HK-2 (cell line): ENCODE data around the gene ACR.
"Not testable (repeated sequence)": the region's sequence is repeated elsewhere in the genome, so short reads cannot be mapped to it uniquely, and the experiment has no call there.

Experiments
- DNase-seq: peaks from one replicate; pipeline ENCODE4 v3.0.0-alpha.2; 2018; ENCODE audit not compliant: unreplicated experiment

ACR gene

GRCh38 chr22:50780244-50780643 lies 42.2 kb downstream of the ACR start:
- DNase-seq: not testable (repeated sequence)

DNA sequence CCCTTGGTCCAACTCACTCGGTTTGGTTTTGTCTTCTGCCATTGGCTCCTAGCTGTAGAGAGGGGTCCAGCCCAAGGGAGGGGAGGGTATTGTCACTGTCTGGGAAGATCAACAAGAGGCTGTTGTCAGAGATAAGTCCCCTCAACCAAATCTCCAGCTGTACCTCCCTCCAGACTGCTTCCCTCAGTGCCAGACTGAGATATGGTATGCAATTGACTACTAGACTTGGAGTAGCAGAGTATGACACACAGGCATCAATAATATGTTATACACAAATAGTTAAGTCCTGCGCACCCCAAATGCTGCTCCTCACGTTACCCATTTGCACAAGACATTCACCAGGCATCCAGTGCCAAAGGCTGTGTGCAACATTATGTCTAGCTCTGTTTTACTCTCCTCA lies 44.2 kb downstream of the ACR start:
- DNase-seq: not testable (repeated sequence)

DNA sequence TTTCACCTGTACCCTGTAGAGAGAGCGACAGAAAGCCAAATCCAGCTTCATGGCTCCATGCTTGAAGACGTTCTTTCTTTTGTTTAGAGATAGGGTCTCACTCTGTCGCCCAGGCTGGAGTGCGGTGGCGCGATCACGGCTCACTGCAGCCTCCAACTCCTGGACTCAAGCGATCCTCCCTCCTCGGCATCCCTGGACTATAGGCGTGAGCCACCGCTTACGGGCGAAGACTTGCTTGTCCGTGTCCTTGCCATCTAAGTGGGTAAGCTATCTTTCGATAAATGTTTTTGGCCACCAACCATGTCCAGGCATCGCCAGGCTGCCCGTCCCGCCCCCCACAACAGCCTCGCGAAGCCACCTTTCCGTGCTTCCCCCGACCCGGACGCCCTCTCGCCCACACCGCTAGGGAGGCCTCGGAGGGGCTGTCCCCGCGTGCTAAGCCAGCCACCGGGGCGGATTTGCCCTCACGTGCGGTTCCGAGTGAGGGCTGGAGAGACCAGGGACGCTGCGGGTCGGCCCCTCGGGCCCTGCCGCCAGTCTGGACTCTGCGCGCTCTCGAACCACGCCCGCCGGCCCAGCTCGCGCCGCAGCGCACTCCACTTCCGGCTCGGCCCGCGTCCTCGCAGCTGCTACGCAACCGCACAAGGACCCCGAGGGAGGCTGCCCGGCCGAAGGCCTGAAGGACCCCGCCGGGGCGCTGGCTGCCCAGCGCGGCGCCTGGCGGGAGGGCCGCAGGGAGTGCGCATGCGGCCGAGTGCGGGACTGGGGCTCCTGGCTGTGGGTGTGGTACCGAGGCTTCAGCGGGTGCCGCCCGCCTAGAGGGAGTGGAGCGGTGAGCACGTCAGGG lies 45.3 kb downstream of the ACR start, which contains the start of gene RABL2B:
Gene RABL2B (minus strand): TSS at position 604 of the 847 bp plus-strand sequence. CDS start 1,342 bp downstream, outside the sequence.
- DNase-seq: peak; percentile 87

DNA sequence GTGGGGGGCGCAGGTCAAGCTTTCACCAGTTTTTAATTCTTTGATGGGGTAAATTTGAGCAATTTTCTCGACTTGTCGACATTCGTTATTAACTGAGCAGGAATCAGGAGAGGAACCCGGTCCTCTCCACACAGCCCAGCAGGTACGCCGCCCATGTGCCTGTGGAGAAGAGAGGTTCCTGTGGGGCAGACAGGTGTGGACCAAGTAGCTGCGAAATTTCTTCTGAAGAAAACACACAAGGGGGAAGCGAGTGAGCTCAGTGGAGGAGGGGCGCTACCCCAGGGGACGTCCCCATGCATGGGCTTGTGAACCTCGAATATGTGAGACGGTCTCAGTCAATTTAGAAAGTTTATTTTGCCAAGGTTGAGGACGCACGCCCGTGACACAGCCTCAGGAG lies 45.9 kb downstream of the ACR start:
- DNase-seq: not testable (repeated sequence)

DNA sequence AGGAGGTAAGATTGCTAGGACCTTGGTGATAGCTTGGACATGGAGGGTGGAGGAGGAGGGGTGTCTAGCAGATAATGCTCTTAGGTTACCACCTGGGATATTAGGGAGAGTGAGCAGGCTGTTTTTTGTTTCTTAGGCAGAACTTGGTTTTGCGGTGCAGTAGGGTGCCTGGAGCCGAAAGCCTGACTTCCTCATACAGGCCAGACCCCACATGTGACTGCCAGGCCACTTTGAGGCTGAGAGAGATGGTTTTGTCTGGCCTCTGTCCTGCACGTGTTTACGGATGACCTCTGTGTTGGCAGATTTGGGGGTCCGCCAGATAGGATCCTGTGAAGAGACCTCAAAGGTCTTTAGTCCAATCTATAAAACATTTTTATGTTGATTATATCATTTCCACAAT lies 47.3 kb downstream of the ACR start:
- DNase-seq: not testable (repeated sequence)

DNA sequence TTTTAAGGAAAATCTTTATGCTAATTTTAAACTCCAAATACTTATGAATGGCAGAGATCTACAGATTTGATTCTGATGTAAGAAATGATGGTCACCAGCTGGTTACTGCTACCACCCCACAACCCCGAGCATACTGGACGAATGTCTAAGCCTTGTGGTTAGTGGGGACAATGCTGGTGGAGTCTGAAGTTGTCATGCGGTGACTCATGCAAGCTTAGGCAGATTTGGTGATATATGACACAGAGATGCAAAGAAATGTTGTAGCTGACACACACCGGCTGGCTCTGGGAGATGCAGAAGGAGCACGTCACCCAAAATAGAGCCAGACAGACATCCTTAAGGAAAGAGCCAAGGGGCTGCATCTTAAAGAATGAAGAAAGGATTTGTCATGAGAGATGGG lies 48.9 kb downstream of the ACR start:
- DNase-seq: not testable (repeated sequence)
